Neural cell (in vitro differentiated cells): ENCODE measurements around the gene LYRM2. TPM values are rescaled to one million over a fixed set of nuclear protein-coding genes. Genes with fewer than 3 reads are reported as not detected.

Experiments used
- H2AFZ ChIP-seq: fragments of 200-600, 300-800 bp; sonication (generic), shearing (Covaris generic); 2 replicates; pipeline ENCODE4 v1.6.0; 2014; ENCODE audit warnings: low read depth, mild to moderate bottlenecking, antibody characterized with exemption, low read length, moderate library complexity
- H3F3A ChIP-seq: fragments of 200-600 bp; shearing (Covaris generic); 2 replicates; pipeline ENCODE4 v1.6.1; 2016; ENCODE audit warnings: mild to moderate bottlenecking, moderate library complexity, mixed read lengths, antibody characterized with exemption, low read length; ENCODE audit not compliant: insufficient read depth, poor library complexity, severe bottlenecking
- H3K27ac ChIP-seq: fragments of 200-600, 300-800 bp; sonication (generic), shearing (Covaris generic); 2 replicates; pipeline ENCODE4 v1.5.1; 2014; ENCODE audit warnings: mild to moderate bottlenecking, low read length, moderate library complexity
- H3K27me3 ChIP-seq: fragments of 300-800, 200-600 bp; sonication (generic), shearing (Covaris generic); 2 replicates; pipeline ENCODE4 v1.6.0; 2014; ENCODE audit warnings: mild to moderate bottlenecking, low read depth, low read length, moderate library complexity; ENCODE audit not compliant: insufficient read depth
- H3K36me3 ChIP-seq: fragments of 300-800, 200-600 bp; sonication (generic), shearing (Covaris generic); 2 replicates; pipeline ENCODE4 v1.5.1; 2014; ENCODE audit warnings: mild to moderate bottlenecking, antibody characterized with exemption, low read length, moderate library complexity; ENCODE audit not compliant: insufficient read depth
- H3K4me2 ChIP-seq: fragments of 300-800, 200-600 bp; sonication (generic), shearing (Covaris generic); 2 replicates; pipeline ENCODE4 v1.6.0; 2014; ENCODE audit warnings: mild to moderate bottlenecking, low read length
- H3K4me3 ChIP-seq: fragments of 300-800, 200-600 bp; sonication (generic), shearing (Covaris generic); 2 replicates; pipeline ENCODE4 v1.5.1; 2014; ENCODE audit warnings: mild to moderate bottlenecking, low read length, moderate library complexity
- H3K79me2 ChIP-seq: fragments of 200-600 bp; shearing (Covaris generic); replicated peaks from 2 replicates; pipeline ENCODE4 v1.6.0; 2014; ENCODE audit warnings: mild to moderate bottlenecking, low read length, moderate library complexity; ENCODE audit not compliant: insufficient read depth
- H3K9ac ChIP-seq: fragments of 300-800, 200-600 bp; sonication (generic), shearing (Covaris generic); 2 replicates; pipeline ENCODE4 v1.6.1; 2016; ENCODE audit warnings: mild to moderate bottlenecking, low read length, mixed read lengths
- H3K9me2 ChIP-seq: fragments of 200-600 bp; shearing (Covaris generic); 2 replicates; pipeline ENCODE4 v1.6.1; 2016; ENCODE audit warnings: mild to moderate bottlenecking, low read length, mixed read lengths; ENCODE audit not compliant: insufficient read depth
- H3K9me3 ChIP-seq: fragments of 200-600, 300-800 bp; sonication (generic), shearing (Covaris generic); 2 replicates; pipeline ENCODE4 v1.6.1; 2016; ENCODE audit warnings: mild to moderate bottlenecking, mixed run types, low read length, moderate library complexity, mixed read lengths
- H4K20me1 ChIP-seq: fragments of 200-600 bp; shearing (Covaris generic); 2 replicates; pipeline ENCODE4 v1.6.1; 2016; ENCODE audit warnings: mild to moderate bottlenecking, mixed run types; ENCODE audit not compliant: insufficient read depth
- CTCF ChIP-seq: fragments of 450-650 bp; IDR thresholded peaks from 2 replicates; pipeline ENCODE4 v1.5.1; 2014; ENCODE audit warnings: antibody characterized with exemption, mild to moderate bottlenecking, moderate library complexity; ENCODE audit not compliant: poor library complexity, severe bottlenecking
- EP300 ChIP-seq: fragments of 450-650 bp; conservative IDR thresholded peaks from 2 replicates; pipeline ENCODE4 v1.6.1; 2014; ENCODE audit warnings: antibody characterized with exemption, mild to moderate bottlenecking, moderate library complexity; ENCODE audit not compliant: poor library complexity, severe bottlenecking
- EZH2 ChIP-seq: fragments of 200-600, 300-800 bp; shearing (Covaris generic), sonication (generic); IDR thresholded peaks from 2 replicates; pipeline ENCODE4 v1.6.1; 2014; ENCODE audit warnings: antibody characterized with exemption, low read length, borderline replicate concordance, mild to moderate bottlenecking; ENCODE audit not compliant: insufficient read depth, poor library complexity, severe bottlenecking
- MXI1 ChIP-seq: fragments of 450-650 bp; conservative IDR thresholded peaks from 2 replicates; pipeline ENCODE4 v1.6.1; 2014; ENCODE audit warnings: antibody characterized with exemption, mild to moderate bottlenecking; ENCODE audit not compliant: poor library complexity, severe bottlenecking
- RAD21 ChIP-seq: fragments of 450-650 bp; conservative IDR thresholded peaks from 2 replicates; pipeline ENCODE4 v1.6.1; 2014; ENCODE audit warnings: antibody characterized with exemption, mild to moderate bottlenecking, moderate library complexity
- REST ChIP-seq: IDR thresholded peaks from 2 replicates; pipeline ENCODE4 v1.6.1; 2012; ENCODE audit warnings: borderline replicate concordance
- SMC3 ChIP-seq: fragments of 450-650 bp; conservative IDR thresholded peaks from 2 replicates; pipeline ENCODE4 v1.6.1; 2014; ENCODE audit warnings: antibody characterized with exemption, mild to moderate bottlenecking, moderate library complexity; ENCODE audit not compliant: poor library complexity
- TAF1 ChIP-seq: IDR thresholded peaks from 2 replicates; pipeline ENCODE4 v1.6.1; 2012; ENCODE audit warnings: low read depth
- polyA plus RNA-seq: library from polyadenylated mRNA; depleted of rRNA; stranded (reverse); fragments of >200 nt; gene quantifications from 2 replicates; pipeline ENCODE4 v1.2.3, GENCODE V29; 2014

The LYRM2 gene
- polyA plus RNA-seq, 1 donor from 2014 or later, result 25.5 TPM

- Histone ChIP-seq H3K27ac (no peak overlapping the region), H3K4me2 (no peak overlapping the region)
These were observed 29.5 kb upstream of the LYRM2 start for GRCh38 chr6:89667872-89668556.

GRCh38 chr6:89662659-89663223 lies 24.2 kb upstream of the LYRM2 start:
- no peak overlapping the region for H3K4me3 ChIP-seq
- no peak overlapping the region for H3K9ac ChIP-seq
- no peaks in the 10 kb centered on the region for H3K9me3 ChIP-seq
- H3K79me2 ChIP-seq, result no peaks in the 10 kb centered on the region
- H3K36me3 ChIP-seq, result no peaks in the 10 kb centered on the region
- no peak overlapping the region for H3K27ac ChIP-seq
- no peak overlapping the region for H3K4me2 ChIP-seq
- no peak overlapping the region for H2AFZ ChIP-seq
- no peaks in the 10 kb centered on the region for H3K27me3 ChIP-seq
- H3F3A ChIP-seq, result no peaks in the 10 kb centered on the region
- TF ChIP-seq CTCF, result no peak
- no peak for TF ChIP-seq RAD21
- no peak for TF ChIP-seq EP300
- TF ChIP-seq REST, result no peak
- TF ChIP-seq EZH2, result no peak
- no peak for TF ChIP-seq TAF1
- no peak for TF ChIP-seq SMC3
- no peaks in the 10 kb centered on the region for H4K20me1 ChIP-seq
- H3K9me2 ChIP-seq, result no peaks in the 10 kb centered on the region

More at GRCh38 chr6:89667872-89668556, 29.5 kb upstream of the LYRM2 start:
- Histone ChIP-seq H3K27me3 (no peaks in the 10 kb centered on the region), H3K36me3 (no peaks in the 10 kb centered on the region), H3K79me2 (no peaks in the 10 kb centered on the region), H3K9me2 (no peaks in the 10 kb centered on the region), H3K9me3 (no peaks in the 10 kb centered on the region), H3K9ac (no peak overlapping the region), H2AFZ (no peak overlapping the region), H4K20me1 (no peaks in the 10 kb centered on the region), H3K4me3 (no peak overlapping the region), H3F3A (no peaks in the 10 kb centered on the region)
- TF ChIP-seq EP300, result no peak

- Histone ChIP-seq H3K9me2 (no peaks in the 10 kb centered on the region), H3K27ac (no peak overlapping the region), H2AFZ (no peak overlapping the region), H3K4me3 (no peak overlapping the region), H3K4me2 (no peak overlapping the region), H3F3A (no peaks in the 10 kb centered on the region), H3K27me3 (no peaks in the 10 kb centered on the region), H3K9me3 (no peaks in the 10 kb centered on the region), H3K36me3 (no peaks in the 10 kb centered on the region), H4K20me1 (no peaks in the 10 kb centered on the region), H3K9ac (no peak overlapping the region), H3K79me2 (no peaks in the 10 kb centered on the region)
- no peak for TF ChIP-seq MXI1
These were observed 23.0 kb upstream of the LYRM2 start for GRCh38 chr6:89661559-89661958.
